Kidney (tissue), 14 donors: ENCODE data around the gene ANKUB1. TPM values are rescaled to one million over a fixed set of nuclear protein-coding genes. Genes with fewer than 3 reads are reported as not detected.

Experiments
- DNase-seq, 5 donors: peaks; one replicate each; pipeline ENCODE4 v3.0.0-alpha.2; 2013 to 2020
- FAIRE-seq: peaks from 2 replicates; lab custom pipeline; 2012; peaks lifted over from hg19 to GRCh38; lab: Jason Lieb, UNC
- H3K27ac ChIP-seq, 2 donors: one replicate each; pipeline ENCODE4 v1.7.0; 2013; ENCODE audit warnings: low read depth in 2 of 2, low read length in 2 of 2, inconsistent platforms in 1 of 2
- H3K27me3 ChIP-seq: one replicate; pipeline ENCODE4 v1.7.1; 2013; ENCODE audit warnings: low read length, inconsistent platforms; ENCODE audit not compliant: control insufficient read depth, insufficient read depth
- H3K36me3 ChIP-seq, 3 donors: one replicate each; pipeline versions ENCODE4 v1.7.0 to v1.7.1; 2013; ENCODE audit warnings: low read length in 3 of 3, control low read depth in 1 of 3, inconsistent platforms in 1 of 3; ENCODE audit not compliant: insufficient read depth in 3 of 3, control insufficient read depth in 2 of 3
- H3K4me1 ChIP-seq, 3 donors: one replicate each; pipeline versions ENCODE4 v1.7.0 to v1.7.1; 2013; ENCODE audit warnings: low read length in 3 of 3, inconsistent platforms in 1 of 3, low read depth in 1 of 3; ENCODE audit not compliant: control insufficient read depth in 2 of 3, insufficient read depth in 2 of 3
- H3K4me3 ChIP-seq, 3 donors: one replicate each; pipeline versions ENCODE4 v1.7.0 to v1.8.1; 2013; ENCODE audit warnings: low read length in 3 of 3, control low read depth in 1 of 3, inconsistent platforms in 1 of 3
- H3K9ac ChIP-seq, 3 donors: one replicate each; pipeline versions ENCODE4 v1.7.0 to v1.7.1; 2013; ENCODE audit warnings: low read length in 3 of 3, control low read depth in 1 of 3, inconsistent platforms in 1 of 3
- H3K9me3 ChIP-seq, 3 donors: one replicate each; pipeline versions ENCODE4 v1.7.0 to v1.7.1; 2013; ENCODE audit warnings: low read length in 3 of 3, control low read depth in 1 of 3, inconsistent platforms in 1 of 3; ENCODE audit not compliant: control insufficient read depth in 2 of 3, insufficient read depth in 1 of 3
- CTCF ChIP-seq: IDR thresholded peaks from 3 replicates; pipeline ENCODE4 v1.5.1; 2012; ENCODE audit warnings: mild to moderate bottlenecking, moderate library complexity, borderline replicate concordance; ENCODE audit not compliant: insufficient read depth; ENCODE audit errors: extremely low read depth
- intact Hi-C: fragments of 100-400 bp; cut with DNase I; formaldehyde crosslinking; loops from one replicate; pipeline ENCODE4 v1.11.1; 2022
- polyA plus RNA-seq: library from polyadenylated mRNA; stranded (reverse); fragments of 350-450 nt; fragmentation: Illumina TruSeq; extraction: RNeasy Lipid Tissue Mini Kit (QIAGEN cat#74804); gene quantifications from one replicate; pipeline ENCODE4 v1.2.3, GENCODE V29; 2014; ENCODE audit warnings: low read depth, low replicate concordance; ENCODE audit not compliant: insufficient read depth
- total RNA-seq: library from RNA; stranded (reverse); fragmentation: NEBNext Ultra II Directional; extraction: Animal tissue kit (Norgen Biotek cat#: 25700); gene quantifications from one replicate; pipeline ENCODE4 v1.2.1, GENCODE V29; 2021
- donor health status: control.
- donor health status: control.
- donor health status: control.
- donor health status: control.
- donor health status: control.
- donor health status: DM: yes; HTN: yes; CAD: no.
- donor health status: Normal renal cell carcinoma (clear cell type).

The ANKUB1 gene
- total and polyA plus RNA-seq, 2 donors from 2014 or later: not detected

DNA sequence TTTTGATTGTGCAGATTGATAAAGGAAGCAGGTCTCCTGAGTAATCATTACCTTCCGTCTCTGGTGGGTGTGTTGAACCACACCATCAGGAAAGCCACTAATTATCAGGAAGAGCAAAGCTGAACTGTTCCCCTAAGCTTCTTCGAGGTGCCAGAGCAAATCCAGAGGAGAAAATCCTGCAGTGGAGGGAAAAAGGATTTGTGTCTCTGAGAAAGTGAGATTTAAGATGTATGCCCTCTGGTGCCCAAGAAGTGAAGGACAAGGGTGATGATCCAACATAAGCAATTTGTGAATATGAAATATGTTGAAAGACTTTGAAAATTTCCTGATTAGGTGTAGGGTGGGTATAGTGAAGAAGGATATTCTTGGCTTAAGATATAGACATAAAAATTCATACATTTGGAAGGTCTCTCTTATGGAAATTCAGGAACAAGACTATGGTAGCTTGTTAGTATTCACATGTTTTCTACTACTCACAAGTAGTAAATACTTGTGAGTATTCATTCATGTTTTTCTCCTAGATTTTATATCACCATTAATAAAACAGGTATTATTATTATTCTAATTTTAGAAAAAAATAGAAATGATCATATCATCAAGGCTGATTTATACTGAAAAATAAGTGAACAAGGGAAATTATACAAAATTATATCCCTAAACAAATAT lies 74.8 kb downstream of the ANKUB1 start:
- Histone ChIP-seq H3K27me3 (no peaks in the 10 kb centered on the region), H3K36me3 (no peaks in the 10 kb centered on the region), H3K4me1 (no peaks in the 10 kb centered on the region), H3K9me3 (peaks cover 0 to 6% (median 0%) of the 10 kb centered on the region in 3 donors), H3K9ac (peak overlapping the region in 1 of 3 donors; percentile 54), H3K4me3 (peak overlapping the region in 1 of 3 donors; percentile 31), H3K27ac (no peak overlapping the region)
- peak; percentile 79 for TF ChIP-seq CTCF
- FAIRE-seq: peak; percentile 88
- intact Hi-C loops: no loop called here
- DNase-seq: peak in 3 of 5 donors; percentile 52 to 82 (median 71)

GRCh38 chr3:149716984-149717383 lies 75.4 kb downstream of the ANKUB1 start:
- H3K4me3 ChIP-seq: peak overlapping the region in 1 of 3 donors; percentile 31
- TF ChIP-seq CTCF: no peak
- H3K27me3 ChIP-seq: no peaks in the 10 kb centered on the region
- peak overlapping the region in 1 of 3 donors; percentile 54 for H3K9ac ChIP-seq
- H3K4me1 ChIP-seq: no peaks in the 10 kb centered on the region
- H3K36me3 ChIP-seq: no peaks in the 10 kb centered on the region
- no peak overlapping the region for H3K27ac ChIP-seq
- intact Hi-C loops: no loop called here
- peaks cover 0 to 6% (median 0%) of the 10 kb centered on the region in 3 donors for H3K9me3 ChIP-seq
- DNase-seq (peak in 1 of 5 donors; percentile 1), FAIRE-seq (no peak)

DNA sequence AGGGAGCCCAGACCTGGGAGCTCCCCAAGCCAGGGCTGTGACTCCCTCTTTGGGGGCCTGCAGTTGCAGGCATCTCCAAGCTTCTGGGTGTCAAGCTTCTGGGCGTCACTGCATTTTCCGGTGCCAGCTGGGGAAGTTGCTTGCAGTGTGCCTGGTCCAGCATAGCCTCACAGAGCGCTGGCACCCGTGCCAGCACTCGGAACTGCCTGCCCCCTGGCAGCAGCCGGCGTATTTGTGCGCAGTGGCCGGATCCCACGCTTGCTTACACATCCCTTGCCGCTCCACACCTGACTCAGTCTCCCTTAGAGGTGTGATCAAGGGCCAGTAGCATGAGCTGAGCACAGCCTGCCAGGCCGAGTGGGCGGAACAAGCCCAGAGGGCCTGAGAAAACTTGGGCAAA lies 77.1 kb downstream of the ANKUB1 start:
- no peak overlapping the region for H3K4me3 ChIP-seq
- no peaks in the 10 kb centered on the region for H3K9me3 ChIP-seq
- no peaks in the 10 kb centered on the region for H3K27me3 ChIP-seq
- H3K27ac ChIP-seq: no peak overlapping the region
- DNase-seq: no peak
- intact Hi-C loops: no loop called here
- no peaks in the 10 kb centered on the region for H3K4me1 ChIP-seq
- no peak overlapping the region for H3K9ac ChIP-seq
- no peak for FAIRE-seq
- TF ChIP-seq CTCF: no peak
- H3K36me3 ChIP-seq: no peaks in the 10 kb centered on the region
